LoVo (cell line): ENCODE measurements around the gene IHH.
A peak's percentile ranks its signal among the peaks of the same experiment; 100 is the strongest.

Experiments
- DNase-seq: peaks from one replicate; pipeline ENCODE4 v3.0.0-alpha.2; 2016; ENCODE audit warnings: low spot score

The IHH gene

GRCh38 chr2:219019436-219019835 lies 41.3 kb downstream of the IHH start:
- no peak for DNase-seq

- DNase-seq: no peak
These were observed 42.0 kb downstream of the IHH start for GRCh38 chr2:219018726-219019125.

GRCh38 chr2:219018286-219018685 lies 42.4 kb downstream of the IHH start:
- no peak for DNase-seq

GRCh38 chr2:219017201-219017931 lies 43.4 kb downstream of the IHH start:
- DNase-seq: no peak

- no peak for DNase-seq
These were observed 44.0 kb downstream of the IHH start for GRCh38 chr2:219016721-219017120.

DNA sequence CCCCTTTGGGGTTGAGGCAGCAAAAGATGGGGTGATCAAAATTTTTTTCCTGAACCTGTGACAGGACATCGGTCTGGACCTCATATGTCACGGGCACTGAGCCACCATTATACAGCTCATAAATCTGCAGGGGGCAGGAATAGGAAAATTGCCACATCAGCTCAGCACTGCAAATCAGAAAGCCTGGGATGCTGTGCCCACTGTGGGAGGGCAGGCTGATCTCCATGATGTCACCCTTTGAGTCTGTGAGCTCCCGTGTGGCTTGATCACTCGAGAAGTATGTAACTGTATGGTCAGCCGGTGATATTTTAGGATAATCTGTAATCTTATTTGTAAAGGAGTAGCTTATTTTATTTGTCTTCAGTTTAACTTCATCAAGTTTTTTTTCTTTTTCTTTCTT lies 49.8 kb downstream of the IHH start:
- DNase-seq: no peak

- DNase-seq: peak; percentile 41
These were observed 50.5 kb downstream of the IHH start for GRCh38 chr2:219010162-219010756.

DNA sequence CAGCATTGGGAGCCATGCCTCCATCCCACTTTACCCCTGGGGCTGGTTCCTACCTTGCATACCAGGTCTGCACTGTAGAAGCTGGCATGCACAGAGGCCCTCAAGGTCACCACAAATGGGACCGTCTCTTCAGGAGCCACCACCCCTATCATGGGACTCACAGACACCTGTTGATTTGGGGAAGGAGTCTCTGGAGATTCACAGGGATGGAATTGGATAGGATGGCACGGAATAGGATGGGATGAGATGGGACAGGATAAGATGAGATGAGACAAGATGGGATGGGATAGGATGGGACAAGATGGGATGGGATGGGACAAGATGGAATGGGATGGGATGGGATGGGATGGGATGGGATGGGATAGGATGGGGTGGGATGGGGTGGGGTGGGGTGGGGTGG lies 51.4 kb downstream of the IHH start:
- no peak for DNase-seq
